UCSD-AML1 (cell line): ENCODE results near the gene DMD.
A peak's percentile ranks its signal among the peaks of the same experiment; 100 is the strongest.

Experiments used
- DNase-seq: peaks from one replicate; lab custom pipeline; 2025; ENCODE audit not compliant: unreplicated experiment; lab: John Stamatoyannopoulos, UW

DMD gene

DNA sequence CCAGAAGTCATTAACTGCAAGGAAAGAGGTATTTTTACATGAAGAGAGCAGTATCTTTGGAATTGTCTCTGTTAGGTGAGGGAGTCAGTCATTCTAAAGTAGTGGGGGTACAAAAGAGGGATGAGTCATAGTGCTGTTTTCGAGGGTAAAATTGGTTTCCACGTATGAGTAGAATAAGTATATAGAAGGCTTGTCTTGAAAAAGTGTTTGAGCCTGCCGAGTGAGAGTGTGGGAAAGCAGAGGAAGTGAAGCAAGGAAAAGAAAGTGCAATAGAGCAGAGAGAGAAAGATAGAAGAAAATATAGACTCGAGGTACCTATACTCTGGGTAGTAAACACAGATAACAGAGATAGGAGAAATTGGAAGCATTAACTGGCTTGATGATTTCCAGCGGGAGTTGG is 696.4 kb downstream of the DMD start:
- no peak for DNase-seq

GRCh38 chrX:32501606-32502005 is 709.7 kb downstream of the DMD start:
- DNase-seq, result no peak

- DNase-seq, result no peak
Measured at GRCh38 chrX:32496671-32497070, 714.7 kb downstream of the DMD start.

GRCh38 chrX:32495855-32496254 is 715.5 kb downstream of the DMD start:
- DNase-seq, result no peak

- no peak for DNase-seq
Measured at GRCh38 chrX:32489125-32489524, 722.2 kb downstream of the DMD start.

DNA sequence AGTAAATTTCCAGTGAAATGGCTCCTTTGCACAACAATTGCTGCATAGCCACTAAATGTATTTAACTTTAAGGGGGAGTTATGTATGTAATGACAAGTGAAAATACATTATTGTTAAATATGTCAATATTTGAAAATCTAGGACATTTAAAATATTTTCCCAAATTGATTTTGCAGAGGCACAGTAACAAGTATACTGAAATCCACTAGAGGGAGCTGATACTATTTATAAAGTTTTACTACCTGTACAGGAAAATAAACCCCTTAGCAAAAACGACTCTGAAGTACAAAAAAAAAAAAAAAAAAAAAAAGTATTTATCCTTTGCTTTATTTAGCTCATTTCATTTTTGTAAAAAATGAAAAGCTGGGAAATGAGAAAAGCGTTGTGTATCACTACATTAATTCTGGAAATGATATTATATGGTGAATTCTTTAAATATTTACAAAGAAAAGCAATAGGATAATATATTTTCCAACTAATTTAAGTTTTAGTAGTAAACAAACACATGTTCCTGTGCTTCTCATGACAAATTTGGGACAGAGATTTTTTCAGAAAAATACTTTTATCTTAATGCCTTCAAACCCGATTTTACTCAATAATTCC is 727.7 kb downstream of the DMD start:
- no peak for DNase-seq

DNA sequence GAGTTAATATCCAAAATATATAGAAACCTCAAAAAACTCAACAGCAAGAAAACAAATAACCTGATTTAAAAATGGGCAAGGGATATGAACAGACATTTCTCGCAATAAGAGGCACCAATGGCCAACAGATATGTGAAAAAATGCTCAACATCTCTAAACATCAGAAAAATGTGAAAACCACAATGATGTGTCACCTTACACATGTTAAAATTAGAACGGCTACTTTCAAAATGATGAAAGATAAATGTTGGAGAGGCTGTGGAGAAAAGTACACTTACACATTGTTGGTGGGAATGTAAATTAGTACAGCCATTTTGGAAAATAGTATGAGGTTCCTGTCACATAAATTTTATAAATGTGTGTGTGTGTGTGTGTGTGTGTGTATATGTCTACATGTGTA is 731.3 kb downstream of the DMD start:
- no peak for DNase-seq

DNA sequence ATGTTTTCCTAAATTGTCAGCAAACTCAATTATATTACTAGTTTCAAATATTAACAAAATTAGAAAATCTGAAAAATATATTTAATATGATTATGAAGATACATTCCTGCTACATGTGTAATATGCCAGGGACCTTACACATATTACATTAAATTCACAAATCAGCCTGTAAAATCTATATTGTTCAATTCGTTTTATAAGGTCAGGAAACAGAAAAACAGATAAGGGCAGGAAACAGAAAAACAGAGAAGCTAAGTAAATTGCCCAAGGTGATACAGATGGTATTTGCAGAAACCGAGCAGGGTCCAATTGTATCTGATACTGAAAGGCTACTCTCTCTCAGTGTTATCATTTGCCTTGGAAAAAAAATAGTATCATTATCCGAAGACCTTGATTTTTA is 739.0 kb downstream of the DMD start:
- DNase-seq, result no peak

DNA sequence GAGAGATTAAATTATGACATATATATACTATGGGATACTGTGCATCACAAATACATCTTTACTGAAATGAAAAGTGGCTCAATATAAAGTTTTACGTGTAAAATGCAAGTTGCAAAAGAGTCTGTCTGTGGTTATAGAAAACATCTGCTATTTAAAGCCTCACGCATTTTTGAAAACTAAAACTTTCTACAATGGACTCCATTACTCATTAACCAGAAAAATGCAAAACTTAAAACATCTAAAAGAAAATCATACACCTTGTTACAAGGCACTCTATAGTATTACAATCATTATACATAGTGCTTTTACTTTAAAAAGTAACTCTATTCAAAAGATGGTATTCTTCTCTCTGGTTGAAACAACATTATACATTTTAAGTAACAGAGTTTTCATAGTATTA is 755.6 kb downstream of the DMD start:
- no peak for DNase-seq

GRCh38 chrX:32451954-32452695 is 759.2 kb downstream of the DMD start:
- no peak for DNase-seq

DNA sequence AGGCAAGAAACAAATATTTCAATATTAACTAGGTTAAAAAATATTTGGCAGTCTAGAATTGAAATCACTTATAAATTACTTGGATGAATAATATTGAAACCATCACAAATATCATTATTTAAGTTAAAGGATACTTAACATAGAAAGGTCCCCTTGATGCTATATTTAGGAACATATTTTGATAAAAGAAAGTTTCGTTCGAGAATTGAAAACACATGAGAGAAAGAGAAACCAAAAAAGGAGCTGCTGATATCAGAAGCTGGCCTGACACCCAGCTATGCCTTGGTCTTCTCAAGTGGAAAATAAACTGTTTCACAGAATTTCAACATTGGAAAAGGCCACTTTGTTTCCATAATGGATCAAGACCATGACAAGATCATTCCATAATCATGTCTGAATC is 762.4 kb downstream of the DMD start:
- DNase-seq, result no peak

DNA sequence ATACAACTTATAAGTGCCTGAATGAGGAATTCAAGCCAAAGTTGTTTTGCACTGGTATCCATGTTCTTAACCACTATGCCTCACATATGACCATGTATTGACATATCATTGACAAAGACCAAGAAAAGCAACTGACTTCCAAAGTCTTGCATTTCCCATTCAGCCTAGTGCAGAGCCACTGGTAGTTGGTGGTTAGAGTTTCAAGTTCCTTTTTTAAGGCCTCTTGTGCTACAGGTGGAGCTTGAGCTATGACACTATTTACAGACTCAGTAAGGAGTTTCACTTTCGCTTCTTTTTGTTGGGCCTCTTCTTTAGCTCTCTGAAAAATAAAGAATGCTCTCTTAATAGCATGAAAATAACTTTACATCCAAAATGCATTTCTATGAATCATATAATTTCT is 763.0 kb downstream of the DMD start:
- DNase-seq, result no peak

DNA sequence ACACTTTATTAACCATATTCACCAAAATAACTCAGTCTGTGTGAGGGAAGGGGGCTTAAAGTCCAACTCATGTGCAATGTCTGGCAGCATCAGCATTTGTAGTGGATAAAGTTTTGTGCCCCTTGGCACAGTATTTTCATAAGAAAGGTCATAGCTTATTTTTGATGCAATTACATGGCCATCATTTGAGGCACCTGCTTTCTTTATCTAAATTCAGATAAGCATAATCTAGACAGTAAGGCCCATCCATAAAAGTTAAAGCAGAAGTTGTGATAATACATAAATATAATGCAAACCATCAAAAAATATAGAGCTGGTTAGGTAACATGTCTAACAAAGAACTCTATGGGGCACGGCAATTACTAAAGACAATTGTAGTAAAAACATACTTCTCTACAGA is 763.7 kb downstream of the DMD start:
- no peak for DNase-seq

DNA sequence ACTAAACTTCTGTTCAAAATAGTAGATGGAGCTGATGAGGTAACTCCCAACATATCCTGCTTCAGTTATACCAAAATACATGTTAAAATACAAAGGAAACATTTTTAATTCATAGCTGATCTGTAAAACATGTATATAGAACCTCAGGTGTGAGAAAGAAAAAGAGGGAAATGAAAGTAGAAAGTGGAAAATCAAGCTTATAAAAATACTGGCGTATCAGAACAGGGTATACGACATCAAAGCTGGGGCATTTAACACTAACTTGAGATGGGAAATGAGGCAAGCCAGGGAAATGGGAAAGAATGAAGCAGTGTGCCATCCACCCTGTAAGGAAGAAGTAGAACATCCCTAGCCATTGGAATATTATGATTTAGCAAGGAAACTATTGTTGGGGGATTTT is 767.5 kb downstream of the DMD start:
- DNase-seq, result no peak

DNA sequence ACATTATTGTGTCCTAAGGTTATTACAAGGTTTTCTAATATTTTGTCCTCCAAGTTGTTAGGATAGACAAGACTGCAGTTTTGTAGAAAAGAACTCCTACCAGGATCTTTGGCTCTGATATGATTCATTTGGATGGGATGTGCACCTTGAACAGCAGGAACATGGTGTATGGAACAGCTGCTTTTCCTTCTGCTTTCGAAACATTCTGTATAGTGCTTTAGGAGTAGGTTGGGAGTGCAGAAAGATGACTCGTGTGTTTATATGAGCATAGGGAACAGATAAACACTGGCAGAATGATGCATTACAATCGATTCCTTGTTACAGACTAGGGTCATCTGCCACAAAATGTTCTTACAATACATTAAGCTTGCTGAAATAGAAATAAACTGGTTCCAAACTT is 790.1 kb downstream of the DMD start:
- DNase-seq, result no peak

GRCh38 chrX:32408389-32408788 is 803.0 kb downstream of the DMD start:
- peak; percentile 5 for DNase-seq

- DNase-seq, result no peak
Measured at GRCh38 chrX:32397562-32398216, 813.7 kb downstream of the DMD start.

DNA sequence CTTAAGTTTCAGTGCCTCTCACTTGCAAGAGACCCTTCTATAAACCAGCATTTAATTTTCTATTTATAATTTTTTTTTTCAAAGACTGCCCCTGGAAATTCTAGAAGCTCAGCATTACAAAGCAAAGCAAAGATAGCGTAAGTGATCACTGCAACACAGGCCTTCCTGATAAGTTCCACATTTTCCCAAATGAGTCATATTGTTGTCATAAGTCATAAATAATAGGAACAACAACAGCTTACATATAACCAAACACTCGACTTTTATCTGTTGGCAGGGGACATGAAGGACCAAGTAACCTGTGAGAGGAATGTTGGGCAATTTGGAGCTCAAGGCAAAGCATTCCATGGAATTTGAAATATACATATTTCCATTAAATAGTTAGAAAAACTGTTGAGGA is 815.5 kb downstream of the DMD start:
- no peak for DNase-seq

- no peak for DNase-seq
Measured at GRCh38 chrX:32392655-32393054, 818.7 kb downstream of the DMD start.

DNA sequence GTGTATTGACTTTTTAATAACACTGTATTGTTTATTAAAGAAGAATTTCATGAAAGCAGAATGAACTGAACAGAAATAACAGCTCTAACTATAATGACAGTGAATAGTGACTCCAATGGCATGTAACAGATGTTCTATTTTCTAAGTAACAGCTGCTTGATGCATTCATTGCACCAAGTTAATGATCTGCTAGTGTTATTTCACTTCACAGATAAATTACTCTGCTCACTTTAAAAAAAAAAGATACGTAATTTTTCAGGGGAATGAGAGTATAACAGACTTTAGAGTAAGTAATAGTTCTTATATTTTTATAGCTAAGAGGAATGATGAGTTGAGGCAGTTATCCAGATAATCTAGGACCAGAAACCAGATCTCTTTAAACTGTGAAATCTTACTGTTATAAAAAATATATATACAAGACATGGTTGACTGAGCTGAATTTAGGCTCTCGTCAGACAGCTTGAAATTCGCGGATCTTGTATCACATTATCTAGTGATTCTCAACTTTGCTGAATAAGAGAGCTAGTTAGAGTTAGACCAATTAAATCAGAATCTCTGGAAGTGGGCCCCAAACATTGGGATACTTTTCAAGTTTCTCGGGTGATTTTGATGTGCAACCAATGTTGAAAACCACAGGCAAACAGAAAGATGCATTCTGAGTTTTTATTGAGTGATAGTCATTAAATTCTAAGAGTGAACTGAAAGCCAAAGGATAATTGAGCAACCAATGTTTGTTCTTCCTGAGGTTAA is 840.7 kb downstream of the DMD start:
- no peak for DNase-seq

GRCh38 chrX:32293962-32294700 is 917.2 kb downstream of the DMD start:
- DNase-seq, result no peak
